WTC11 (cell line): ENCODE results near the gene AVP. TPM values are rescaled to one million over a fixed set of nuclear protein-coding genes. Genes with fewer than 3 reads are reported as not detected.
A peak's percentile ranks its signal among the peaks of the same experiment; 100 is the strongest.

Source experiments
- CBFB ChIP-seq: sonication (generic); formaldehyde crosslinking; IDR thresholded peaks from 2 replicates; pipeline ENCODE4 v1.8.1; 2022; ENCODE audit warnings: mild to moderate bottlenecking, low read depth, missing genetic modification reagents
- EMX1 ChIP-seq: fragments of 250-450 bp; sonication (Bioruptor Pico); IDR thresholded peaks from 2 replicates; pipeline ENCODE4 v1.8.0; 2021; ENCODE audit warnings: mild to moderate bottlenecking
- ETV6 ChIP-seq: sonication (generic); formaldehyde crosslinking; IDR thresholded peaks from 2 replicates; pipeline ENCODE4 v1.8.1; 2022; ENCODE audit warnings: mild to moderate bottlenecking, missing genetic modification reagents
- JAZF1 ChIP-seq: fragments of 250-450 bp; sonication (Bioruptor Pico); IDR thresholded peaks from 2 replicates; pipeline ENCODE4 v1.9.0; 2021; ENCODE audit warnings: moderate library complexity, mild to moderate bottlenecking, inconsistent platforms
- NFE2L1 ChIP-seq: sonication (generic); formaldehyde crosslinking; IDR thresholded peaks from 2 replicates; pipeline ENCODE4 v1.8.1; 2023; ENCODE audit warnings: missing genetic modification reagents
- NFYB ChIP-seq: sonication (generic); formaldehyde crosslinking; conservative IDR thresholded peaks from 2 replicates; pipeline ENCODE4 v1.8.0; 2022; ENCODE audit warnings: low read depth, missing genetic modification reagents
- OVOL2 ChIP-seq: fragments of 250-450 bp; sonication (Bioruptor Pico); IDR thresholded peaks from 2 replicates; pipeline ENCODE4 v1.9.0; 2021; ENCODE audit warnings: mild to moderate bottlenecking, borderline replicate concordance
- PRRX2 ChIP-seq: fragments of 250-450 bp; sonication (Bioruptor Pico); IDR thresholded peaks from 2 replicates; pipeline ENCODE4 v1.8.0; 2021; ENCODE audit warnings: mild to moderate bottlenecking
- RELA ChIP-seq: sonication (generic); formaldehyde crosslinking; IDR thresholded peaks from 2 replicates; pipeline ENCODE4 v1.8.1; 2022; ENCODE audit warnings: missing genetic modification reagents, mild to moderate bottlenecking, borderline replicate concordance
- TEAD1 ChIP-seq: sonication (generic); formaldehyde crosslinking; IDR thresholded peaks from 2 replicates; pipeline ENCODE4 v1.8.0; 2022; ENCODE audit warnings: mild to moderate bottlenecking, missing genetic modification reagents
- ZNF138 ChIP-seq: sonication (generic); formaldehyde crosslinking; conservative IDR thresholded peaks from 2 replicates; pipeline ENCODE4 v1.8.1; 2022; ENCODE audit warnings: mild to moderate bottlenecking, moderate library complexity, missing genetic modification reagents
- ZNF416 ChIP-seq: fragments of 250-450 bp; sonication (Bioruptor Pico); IDR thresholded peaks from 2 replicates; pipeline ENCODE4 v1.9.0; 2021; ENCODE audit warnings: mild to moderate bottlenecking, inconsistent platforms
- total RNA-seq: library from RNA; stranded (reverse); gene quantifications from 3 replicates; pipeline ENCODE4 v1.2.3, GENCODE V29; 2021
- TF ChIP-seq, protein P1 (sequence below): sonication (generic); formaldehyde crosslinking; IDR thresholded peaks from 2 replicates; pipeline ENCODE4 v1.8.0; 2022; ENCODE audit warnings: mild to moderate bottlenecking, missing genetic modification reagents
- TF ChIP-seq, protein P2 (sequence below): sonication (generic); formaldehyde crosslinking; IDR thresholded peaks from 2 replicates; pipeline ENCODE4 v1.8.0; 2022; ENCODE audit warnings: mild to moderate bottlenecking, missing genetic modification reagents
- TF ChIP-seq, protein P3 (sequence below): sonication (generic); formaldehyde crosslinking; IDR thresholded peaks from 2 replicates; pipeline ENCODE4 v1.8.1; 2023; ENCODE audit warnings: mild to moderate bottlenecking, missing genetic modification reagents
- TF ChIP-seq, protein P4 (sequence below): fragments of 250-450 bp; sonication (Bioruptor Pico); conservative IDR thresholded peaks from 2 replicates; pipeline ENCODE4 v1.9.0; 2021; ENCODE audit warnings: mild to moderate bottlenecking
- TF ChIP-seq, protein P5 (sequence below): sonication (generic); formaldehyde crosslinking; IDR thresholded peaks from 2 replicates; pipeline ENCODE4 v1.8.1; 2022; ENCODE audit warnings: missing genetic modification reagents, borderline replicate concordance
- TF ChIP-seq, protein P6 (sequence below): sonication (generic); formaldehyde crosslinking; IDR thresholded peaks from 2 replicates; pipeline ENCODE4 v1.8.1; 2022; ENCODE audit warnings: low read depth, missing genetic modification reagents, borderline replicate concordance
- TF ChIP-seq, protein P7 (sequence below): sonication (generic); formaldehyde crosslinking; IDR thresholded peaks from 2 replicates; pipeline ENCODE4 v1.8.0; 2023; ENCODE audit warnings: missing genetic modification reagents, mild to moderate bottlenecking, borderline replicate concordance
- TF ChIP-seq, protein P8 (sequence below): fragments of 200-600 bp; IDR thresholded peaks from 2 replicates; pipeline ENCODE4 v1.8.0; 2022; ENCODE audit warnings: antibody characterized with exemption
- TF ChIP-seq, protein P9 (sequence below): sonication (generic); formaldehyde crosslinking; IDR thresholded peaks from 2 replicates; pipeline ENCODE4 v1.8.1; 2022; ENCODE audit warnings: mild to moderate bottlenecking, moderate library complexity, missing genetic modification reagents

Gene AVP
- total RNA-seq, 1 experiment from 2014 or later, result 0.50 TPM

DNA sequence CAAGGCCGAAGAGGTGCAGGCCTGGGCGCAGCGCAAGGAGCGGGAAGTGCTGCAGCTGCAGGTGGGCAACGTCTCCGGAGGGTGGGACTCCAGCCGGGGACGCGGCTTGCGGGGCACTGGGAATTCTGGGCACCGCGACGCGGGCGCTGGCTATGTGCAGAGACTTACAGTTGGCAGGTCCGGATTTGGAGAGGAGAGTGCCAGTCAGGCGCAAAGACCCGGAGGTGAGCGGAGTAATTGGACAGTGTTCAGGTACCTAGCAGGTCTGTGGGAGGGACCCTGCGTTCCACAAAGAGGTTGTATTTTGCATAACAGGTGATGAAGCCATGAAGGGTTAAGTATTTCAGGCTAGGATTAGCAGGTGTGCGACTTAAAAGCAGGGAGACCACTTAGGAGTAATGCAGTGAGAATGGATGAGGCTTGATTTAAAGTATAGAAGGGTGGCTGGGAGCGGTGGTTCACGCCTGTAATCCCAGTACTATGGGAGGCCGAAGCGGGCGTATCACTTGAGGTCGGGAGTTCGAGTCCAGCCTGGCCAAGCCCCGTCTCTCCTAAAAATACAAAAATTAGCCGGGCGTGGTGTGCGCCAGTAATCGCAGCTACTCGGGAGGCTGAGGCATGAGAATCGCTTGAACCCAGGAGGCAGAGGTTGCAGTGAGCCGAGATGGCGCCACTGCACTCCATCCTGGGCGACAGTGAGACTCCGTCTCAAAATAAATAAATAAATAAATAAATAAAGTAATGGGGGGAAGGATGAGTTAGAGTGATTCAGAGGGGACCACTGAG lies 37.7 kb downstream of the AVP start (continued):
- TF ChIP-seq, protein P1, sequence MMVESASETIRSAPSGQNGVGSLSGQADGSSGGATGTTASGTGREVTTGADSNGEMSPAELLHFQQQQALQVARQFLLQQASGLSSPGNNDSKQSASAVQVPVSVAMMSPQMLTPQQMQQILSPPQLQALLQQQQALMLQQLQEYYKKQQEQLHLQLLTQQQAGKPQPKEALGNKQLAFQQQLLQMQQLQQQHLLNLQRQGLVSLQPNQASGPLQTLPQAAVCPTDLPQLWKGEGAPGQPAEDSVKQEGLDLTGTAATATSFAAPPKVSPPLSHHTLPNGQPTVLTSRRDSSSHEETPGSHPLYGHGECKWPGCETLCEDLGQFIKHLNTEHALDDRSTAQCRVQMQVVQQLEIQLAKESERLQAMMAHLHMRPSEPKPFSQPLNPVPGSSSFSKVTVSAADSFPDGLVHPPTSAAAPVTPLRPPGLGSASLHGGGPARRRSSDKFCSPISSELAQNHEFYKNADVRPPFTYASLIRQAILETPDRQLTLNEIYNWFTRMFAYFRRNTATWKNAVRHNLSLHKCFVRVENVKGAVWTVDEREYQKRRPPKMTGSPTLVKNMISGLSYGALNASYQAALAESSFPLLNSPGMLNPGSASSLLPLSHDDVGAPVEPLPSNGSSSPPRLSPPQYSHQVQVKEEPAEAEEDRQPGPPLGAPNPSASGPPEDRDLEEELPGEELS (CRISPR knock-in tag), result no peak
- TF ChIP-seq ZNF416 (CRISPR knock-in tag) (no peak), EMX1 (CRISPR knock-in tag) (no peak), RELA (CRISPR knock-in tag) (no peak), PRRX2 (CRISPR knock-in tag) (no peak), TEAD1 (0 out of 2 replicates have a peak, but pooled peaks have one; percentile 45), ZNF138 (CRISPR knock-in tag) (no peak), OVOL2 (CRISPR knock-in tag) (no peak), JAZF1 (CRISPR knock-in tag) (no peak), NFE2L1 (no peak), CBFB (CRISPR knock-in tag) (no peak), NFYB (CRISPR knock-in tag) (0 out of 2 replicates have a peak, but pooled peaks have one; percentile 26), ETV6 (CRISPR knock-in tag) (peak; percentile 42; the same call in 1 of the 2 replicates)
- TF ChIP-seq, protein P2, sequence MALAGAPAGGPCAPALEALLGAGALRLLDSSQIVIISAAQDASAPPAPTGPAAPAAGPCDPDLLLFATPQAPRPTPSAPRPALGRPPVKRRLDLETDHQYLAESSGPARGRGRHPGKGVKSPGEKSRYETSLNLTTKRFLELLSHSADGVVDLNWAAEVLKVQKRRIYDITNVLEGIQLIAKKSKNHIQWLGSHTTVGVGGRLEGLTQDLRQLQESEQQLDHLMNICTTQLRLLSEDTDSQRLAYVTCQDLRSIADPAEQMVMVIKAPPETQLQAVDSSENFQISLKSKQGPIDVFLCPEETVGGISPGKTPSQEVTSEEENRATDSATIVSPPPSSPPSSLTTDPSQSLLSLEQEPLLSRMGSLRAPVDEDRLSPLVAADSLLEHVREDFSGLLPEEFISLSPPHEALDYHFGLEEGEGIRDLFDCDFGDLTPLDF (CRISPR knock-in tag), result no peak
- TF ChIP-seq, protein P3, sequence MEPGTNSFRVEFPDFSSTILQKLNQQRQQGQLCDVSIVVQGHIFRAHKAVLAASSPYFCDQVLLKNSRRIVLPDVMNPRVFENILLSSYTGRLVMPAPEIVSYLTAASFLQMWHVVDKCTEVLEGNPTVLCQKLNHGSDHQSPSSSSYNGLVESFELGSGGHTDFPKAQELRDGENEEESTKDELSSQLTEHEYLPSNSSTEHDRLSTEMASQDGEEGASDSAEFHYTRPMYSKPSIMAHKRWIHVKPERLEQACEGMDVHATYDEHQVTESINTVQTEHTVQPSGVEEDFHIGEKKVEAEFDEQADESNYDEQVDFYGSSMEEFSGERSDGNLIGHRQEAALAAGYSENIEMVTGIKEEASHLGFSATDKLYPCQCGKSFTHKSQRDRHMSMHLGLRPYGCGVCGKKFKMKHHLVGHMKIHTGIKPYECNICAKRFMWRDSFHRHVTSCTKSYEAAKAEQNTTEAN, result 0 out of 2 replicates have a peak, but pooled peaks have one; percentile 15
- TF ChIP-seq, protein P4, sequence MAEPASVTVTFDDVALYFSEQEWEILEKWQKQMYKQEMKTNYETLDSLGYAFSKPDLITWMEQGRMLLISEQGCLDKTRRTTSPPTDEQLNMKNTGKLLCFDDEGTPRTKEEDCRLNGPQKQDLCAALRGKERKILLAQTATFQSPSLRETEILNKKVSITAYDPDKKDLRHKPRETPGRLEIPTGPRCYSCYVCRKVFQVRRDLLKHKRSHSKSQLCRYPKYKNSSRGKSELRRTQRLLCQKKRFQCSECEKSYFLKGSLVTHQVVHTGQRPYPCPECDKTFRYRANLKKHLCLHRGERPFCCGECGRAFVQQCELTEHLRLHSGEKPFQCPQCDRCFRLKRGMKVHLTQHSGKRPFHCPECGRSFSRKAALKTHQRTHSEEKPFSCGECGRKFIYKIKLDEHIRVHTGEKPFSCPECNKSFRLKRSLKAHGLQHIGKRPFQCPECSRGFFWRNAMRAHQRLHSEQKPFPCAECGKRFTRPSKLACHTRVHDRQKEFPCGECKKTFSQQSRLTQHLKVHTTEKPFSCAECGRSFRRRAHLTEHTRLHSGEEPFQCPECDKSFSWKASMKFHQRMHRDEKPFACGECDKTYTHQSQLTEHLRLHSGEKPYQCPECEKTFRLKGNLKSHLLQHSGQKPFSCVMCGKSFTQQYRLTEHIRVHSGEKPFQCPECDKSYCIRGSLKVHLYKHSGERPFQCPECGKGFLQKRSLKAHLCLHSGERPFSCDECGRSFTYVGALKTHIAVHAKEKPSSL, result no peak
- TF ChIP-seq, protein P5, sequence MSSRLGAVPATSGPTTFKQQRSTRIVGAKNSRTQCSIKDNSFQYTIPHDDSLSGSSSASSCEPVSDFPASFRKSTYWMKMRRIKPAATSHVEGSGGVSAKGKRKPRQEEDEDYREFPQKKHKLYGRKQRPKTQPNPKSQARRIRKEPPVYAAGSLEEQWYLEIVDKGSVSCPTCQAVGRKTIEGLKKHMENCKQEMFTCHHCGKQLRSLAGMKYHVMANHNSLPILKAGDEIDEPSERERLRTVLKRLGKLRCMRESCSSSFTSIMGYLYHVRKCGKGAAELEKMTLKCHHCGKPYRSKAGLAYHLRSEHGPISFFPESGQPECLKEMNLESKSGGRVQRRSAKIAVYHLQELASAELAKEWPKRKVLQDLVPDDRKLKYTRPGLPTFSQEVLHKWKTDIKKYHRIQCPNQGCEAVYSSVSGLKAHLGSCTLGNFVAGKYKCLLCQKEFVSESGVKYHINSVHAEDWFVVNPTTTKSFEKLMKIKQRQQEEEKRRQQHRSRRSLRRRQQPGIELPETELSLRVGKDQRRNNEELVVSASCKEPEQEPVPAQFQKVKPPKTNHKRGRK (CRISPR knock-in tag), result no peak
- TF ChIP-seq, protein P6, sequence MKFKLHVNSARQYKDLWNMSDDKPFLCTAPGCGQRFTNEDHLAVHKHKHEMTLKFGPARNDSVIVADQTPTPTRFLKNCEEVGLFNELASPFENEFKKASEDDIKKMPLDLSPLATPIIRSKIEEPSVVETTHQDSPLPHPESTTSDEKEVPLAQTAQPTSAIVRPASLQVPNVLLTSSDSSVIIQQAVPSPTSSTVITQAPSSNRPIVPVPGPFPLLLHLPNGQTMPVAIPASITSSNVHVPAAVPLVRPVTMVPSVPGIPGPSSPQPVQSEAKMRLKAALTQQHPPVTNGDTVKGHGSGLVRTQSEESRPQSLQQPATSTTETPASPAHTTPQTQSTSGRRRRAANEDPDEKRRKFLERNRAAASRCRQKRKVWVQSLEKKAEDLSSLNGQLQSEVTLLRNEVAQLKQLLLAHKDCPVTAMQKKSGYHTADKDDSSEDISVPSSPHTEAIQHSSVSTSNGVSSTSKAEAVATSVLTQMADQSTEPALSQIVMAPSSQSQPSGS (CRISPR knock-in tag), result no peak
- TF ChIP-seq, protein P7, sequence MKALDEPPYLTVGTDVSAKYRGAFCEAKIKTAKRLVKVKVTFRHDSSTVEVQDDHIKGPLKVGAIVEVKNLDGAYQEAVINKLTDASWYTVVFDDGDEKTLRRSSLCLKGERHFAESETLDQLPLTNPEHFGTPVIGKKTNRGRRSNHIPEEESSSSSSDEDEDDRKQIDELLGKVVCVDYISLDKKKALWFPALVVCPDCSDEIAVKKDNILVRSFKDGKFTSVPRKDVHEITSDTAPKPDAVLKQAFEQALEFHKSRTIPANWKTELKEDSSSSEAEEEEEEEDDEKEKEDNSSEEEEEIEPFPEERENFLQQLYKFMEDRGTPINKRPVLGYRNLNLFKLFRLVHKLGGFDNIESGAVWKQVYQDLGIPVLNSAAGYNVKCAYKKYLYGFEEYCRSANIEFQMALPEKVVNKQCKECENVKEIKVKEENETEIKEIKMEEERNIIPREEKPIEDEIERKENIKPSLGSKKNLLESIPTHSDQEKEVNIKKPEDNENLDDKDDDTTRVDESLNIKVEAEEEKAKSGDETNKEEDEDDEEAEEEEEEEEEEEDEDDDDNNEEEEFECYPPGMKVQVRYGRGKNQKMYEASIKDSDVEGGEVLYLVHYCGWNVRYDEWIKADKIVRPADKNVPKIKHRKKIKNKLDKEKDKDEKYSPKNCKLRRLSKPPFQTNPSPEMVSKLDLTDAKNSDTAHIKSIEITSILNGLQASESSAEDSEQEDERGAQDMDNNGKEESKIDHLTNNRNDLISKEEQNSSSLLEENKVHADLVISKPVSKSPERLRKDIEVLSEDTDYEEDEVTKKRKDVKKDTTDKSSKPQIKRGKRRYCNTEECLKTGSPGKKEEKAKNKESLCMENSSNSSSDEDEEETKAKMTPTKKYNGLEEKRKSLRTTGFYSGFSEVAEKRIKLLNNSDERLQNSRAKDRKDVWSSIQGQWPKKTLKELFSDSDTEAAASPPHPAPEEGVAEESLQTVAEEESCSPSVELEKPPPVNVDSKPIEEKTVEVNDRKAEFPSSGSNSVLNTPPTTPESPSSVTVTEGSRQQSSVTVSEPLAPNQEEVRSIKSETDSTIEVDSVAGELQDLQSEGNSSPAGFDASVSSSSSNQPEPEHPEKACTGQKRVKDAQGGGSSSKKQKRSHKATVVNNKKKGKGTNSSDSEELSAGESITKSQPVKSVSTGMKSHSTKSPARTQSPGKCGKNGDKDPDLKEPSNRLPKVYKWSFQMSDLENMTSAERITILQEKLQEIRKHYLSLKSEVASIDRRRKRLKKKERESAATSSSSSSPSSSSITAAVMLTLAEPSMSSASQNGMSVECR, result no peak
- TF ChIP-seq, protein P8, sequence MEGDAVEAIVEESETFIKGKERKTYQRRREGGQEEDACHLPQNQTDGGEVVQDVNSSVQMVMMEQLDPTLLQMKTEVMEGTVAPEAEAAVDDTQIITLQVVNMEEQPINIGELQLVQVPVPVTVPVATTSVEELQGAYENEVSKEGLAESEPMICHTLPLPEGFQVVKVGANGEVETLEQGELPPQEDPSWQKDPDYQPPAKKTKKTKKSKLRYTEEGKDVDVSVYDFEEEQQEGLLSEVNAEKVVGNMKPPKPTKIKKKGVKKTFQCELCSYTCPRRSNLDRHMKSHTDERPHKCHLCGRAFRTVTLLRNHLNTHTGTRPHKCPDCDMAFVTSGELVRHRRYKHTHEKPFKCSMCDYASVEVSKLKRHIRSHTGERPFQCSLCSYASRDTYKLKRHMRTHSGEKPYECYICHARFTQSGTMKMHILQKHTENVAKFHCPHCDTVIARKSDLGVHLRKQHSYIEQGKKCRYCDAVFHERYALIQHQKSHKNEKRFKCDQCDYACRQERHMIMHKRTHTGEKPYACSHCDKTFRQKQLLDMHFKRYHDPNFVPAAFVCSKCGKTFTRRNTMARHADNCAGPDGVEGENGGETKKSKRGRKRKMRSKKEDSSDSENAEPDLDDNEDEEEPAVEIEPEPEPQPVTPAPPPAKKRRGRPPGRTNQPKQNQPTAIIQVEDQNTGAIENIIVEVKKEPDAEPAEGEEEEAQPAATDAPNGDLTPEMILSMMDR, result no peak
- TF ChIP-seq, protein P9, sequence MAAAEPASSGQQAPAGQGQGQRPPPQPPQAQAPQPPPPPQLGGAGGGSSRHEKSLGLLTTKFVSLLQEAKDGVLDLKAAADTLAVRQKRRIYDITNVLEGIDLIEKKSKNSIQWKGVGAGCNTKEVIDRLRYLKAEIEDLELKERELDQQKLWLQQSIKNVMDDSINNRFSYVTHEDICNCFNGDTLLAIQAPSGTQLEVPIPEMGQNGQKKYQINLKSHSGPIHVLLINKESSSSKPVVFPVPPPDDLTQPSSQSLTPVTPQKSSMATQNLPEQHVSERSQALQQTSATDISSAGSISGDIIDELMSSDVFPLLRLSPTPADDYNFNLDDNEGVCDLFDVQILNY (CRISPR knock-in tag), result no peak
